GM19372 (cell line): Measurements from ENCODE around the gene HMOX2.

Experiments
- ATAC-seq: cut with Tn5 transposase; IDR thresholded peaks from one replicate; pipeline ENCODE4 v1.9.1; 2021; ENCODE audit warnings: mild to moderate bottlenecking, low read depth, moderate library complexity; ENCODE audit not compliant: unreplicated experiment

The HMOX2 gene

DNA sequence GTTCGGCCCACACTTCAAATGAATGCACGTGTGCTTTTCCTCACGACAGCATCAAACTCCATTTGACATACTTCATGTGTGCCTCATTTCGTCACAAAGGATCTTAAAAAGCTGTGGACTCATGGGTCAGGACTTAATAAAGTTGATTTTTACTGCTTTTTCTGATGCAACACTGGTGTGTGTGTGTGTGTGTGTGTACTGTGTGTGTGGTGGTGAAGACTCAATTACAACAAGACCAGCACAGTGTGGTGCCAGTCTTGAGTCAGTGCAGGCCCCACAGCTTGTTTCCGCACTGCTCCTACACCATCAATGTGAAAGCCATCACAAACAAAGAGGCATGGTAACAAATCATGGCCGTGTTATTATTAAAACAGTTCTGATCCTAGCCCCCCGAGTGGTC, 44.7 kb downstream of the HMOX2 start:
- no peak for ATAC-seq

DNA sequence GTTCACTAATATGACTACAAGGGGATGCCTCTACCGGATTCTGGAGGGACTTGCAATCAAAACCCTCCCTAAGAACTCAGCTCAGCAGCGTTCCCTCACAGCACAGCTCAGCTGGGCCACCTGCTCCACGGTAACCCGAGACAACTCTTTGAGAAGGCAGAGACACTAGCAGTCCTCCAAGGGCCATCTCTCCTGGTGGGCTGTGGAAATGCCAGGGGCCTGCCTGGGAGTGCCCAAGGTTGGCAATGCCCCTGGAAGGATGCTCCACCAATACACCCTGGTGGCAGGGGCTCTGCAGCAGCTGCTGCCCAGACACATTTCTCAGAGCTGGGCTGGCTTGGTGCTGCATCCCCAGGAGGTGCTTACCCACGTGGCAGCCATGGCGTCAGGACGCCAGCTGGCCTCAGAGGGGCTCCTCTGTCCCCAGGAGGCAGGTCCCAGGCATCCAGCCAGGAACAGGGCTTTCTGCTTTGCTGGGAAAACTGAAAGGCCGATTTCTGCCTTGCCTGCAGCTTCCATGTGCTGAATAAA, 45.9 kb downstream of the HMOX2 start:
- no peak for ATAC-seq

DNA sequence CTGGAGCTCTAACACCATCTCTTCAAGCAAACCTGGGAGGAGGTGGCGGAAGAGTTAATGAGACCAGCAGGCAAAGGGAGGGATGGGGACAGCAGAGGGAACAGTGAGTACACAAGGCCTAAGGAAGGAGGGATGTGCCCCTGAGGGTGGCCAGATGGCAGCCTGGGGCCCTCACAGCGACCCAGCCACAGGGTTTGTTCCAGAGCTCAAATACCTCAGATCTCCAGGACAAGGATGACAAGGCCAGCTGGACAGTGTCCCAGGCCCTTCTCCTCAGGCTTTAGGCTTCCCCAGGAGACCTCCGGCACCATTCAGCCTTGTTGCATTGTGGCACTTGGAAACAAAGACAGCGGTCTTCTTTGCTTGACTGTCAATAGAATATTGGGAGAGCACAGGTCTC, 47.5 kb downstream of the HMOX2 start:
- no peak for ATAC-seq

DNA sequence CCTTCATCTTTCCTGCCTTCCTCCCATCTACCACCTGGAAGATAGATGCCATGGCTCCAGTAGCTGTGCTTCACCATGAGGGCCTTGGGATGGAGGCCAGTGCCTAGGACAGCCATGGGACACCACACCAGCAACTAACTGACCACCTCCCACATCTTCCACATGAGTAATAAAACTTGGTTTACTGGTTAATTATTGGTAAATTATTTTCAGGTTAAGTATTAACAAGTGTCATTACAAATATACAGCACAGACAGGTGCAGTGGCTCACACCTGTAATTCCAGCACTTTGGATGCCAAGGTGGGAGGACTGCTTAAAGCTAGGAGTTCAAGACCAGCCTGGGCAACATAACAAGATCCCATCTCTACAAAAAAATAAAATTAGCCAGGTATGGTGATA, 48.4 kb downstream of the HMOX2 start:
- ATAC-seq, result no peak

GRCh38 chr16:4525069-4525468, 48.9 kb downstream of the HMOX2 start:
- no peak for ATAC-seq

DNA sequence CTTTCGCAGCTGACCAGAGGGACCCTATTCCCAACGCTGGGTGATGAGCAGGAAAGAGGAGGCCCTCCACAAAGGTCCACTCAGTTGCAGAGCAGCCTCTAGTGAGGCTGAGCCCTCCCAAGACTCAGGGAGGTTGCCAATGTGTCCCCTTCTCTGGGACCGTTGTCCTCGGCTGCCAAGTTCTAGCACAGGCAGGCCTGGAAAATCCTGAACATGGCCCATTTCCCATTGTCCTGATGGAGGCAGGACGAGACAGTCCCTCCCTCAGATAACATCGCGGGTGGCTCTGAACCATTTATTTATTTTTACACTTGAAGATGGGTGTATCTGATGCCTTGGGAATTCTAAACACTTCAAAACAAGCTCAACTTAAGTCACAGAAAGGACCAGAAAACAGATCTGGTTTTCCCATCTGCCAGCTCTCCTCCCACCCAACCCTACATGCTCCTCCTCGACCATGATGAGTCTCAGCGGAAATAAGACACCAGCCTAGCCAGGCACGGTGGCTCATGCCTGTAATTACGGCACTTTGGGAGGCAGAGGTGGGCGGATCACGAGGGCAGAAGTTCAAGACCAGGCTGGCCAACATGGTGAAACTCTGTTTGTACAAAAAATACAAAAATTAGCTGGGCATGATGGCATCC, 49.6 kb downstream of the HMOX2 start:
- no peak for ATAC-seq

- ATAC-seq, result no peak
Observed at GRCh38 chr16:4529085-4530060, 53.2 kb downstream of the HMOX2 start.

DNA sequence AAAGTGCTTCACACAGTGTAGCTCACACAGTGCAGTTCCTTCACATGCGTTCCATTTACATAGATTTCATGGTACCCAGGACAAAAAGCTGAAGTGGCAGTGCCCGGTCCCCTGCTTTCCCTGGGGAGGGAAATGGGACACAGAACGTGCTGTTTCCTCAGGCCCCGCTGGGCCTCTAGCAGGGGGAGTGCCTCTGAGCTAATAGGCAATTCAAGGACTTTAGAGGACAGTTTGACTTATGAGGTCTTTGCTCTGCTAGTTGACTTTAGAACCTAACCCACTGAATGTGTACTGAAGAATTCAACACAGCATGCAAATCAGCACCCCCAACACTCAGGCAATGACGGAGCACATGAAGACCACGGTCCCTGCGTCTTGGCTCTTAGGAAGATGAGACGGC, 55.6 kb downstream of the HMOX2 start:
- ATAC-seq, result no peak

DNA sequence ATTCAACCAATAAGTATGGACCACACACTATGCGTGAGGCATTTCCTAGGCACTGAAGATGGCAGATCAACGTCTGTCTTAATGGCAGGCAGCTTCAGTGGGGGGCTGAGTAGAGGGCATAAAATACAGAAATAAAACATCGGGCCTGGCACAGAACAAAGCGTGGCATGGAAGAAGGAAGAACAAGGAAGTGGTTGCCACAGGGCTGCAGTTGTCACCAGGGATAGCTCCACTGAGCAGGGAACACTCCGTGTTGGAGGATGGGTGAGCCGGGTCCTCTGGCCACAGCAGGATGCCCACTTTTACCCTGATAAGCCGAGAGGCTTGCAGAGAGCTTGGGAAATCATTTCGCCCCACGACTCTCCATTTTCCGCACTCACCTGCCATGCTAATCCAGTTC, 56.0 kb downstream of the HMOX2 start:
- ATAC-seq, result no peak

DNA sequence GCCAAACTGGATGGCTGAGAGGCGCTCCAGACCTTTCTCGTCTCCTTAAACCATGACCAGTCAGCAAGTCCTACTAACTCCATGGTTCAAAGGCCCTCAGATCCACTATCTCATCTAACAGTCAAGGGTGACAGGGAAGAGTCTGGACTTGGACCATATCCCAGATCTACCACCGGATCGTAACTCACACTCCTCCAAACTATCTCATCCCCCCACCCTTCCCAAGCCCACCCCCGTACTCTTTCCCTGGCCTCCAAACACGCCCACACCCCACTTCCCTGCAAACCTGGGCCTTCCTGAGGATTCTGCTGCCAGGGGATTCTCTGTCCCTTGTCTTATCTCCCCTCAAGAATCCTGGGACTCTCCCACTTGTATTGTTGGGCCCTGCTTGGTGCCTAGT, 57.3 kb downstream of the HMOX2 start:
- ATAC-seq, result no peak

- no peak for ATAC-seq
Observed at GRCh38 chr16:4534151-4534790, 58.1 kb downstream of the HMOX2 start.

DNA sequence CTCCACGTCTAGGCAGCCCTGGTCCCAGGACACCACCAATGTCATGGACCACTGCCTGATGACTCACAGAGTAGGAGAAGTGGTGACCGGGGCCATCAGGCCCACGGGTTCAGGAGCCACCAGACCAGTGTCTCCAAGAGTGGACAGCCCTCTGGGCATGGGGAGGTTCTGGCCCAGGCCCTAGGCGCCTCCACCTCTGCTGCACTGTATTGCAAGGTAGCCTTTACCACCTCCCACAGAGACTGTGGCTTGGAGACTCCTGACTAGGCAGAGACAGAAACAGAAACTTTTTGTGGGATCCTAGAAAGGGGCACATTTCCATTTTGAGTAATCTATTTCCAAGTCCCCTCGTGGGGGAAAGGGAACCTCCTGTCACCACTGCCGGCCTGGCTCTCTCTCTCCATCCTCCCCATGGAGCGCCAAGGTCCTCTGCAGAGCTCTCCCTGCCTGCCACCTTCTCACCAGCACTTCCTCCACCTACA, 59.5 kb downstream of the HMOX2 start:
- no peak for ATAC-seq

- no peak for ATAC-seq
Observed at GRCh38 chr16:4536391-4537106, 60.4 kb downstream of the HMOX2 start.

DNA sequence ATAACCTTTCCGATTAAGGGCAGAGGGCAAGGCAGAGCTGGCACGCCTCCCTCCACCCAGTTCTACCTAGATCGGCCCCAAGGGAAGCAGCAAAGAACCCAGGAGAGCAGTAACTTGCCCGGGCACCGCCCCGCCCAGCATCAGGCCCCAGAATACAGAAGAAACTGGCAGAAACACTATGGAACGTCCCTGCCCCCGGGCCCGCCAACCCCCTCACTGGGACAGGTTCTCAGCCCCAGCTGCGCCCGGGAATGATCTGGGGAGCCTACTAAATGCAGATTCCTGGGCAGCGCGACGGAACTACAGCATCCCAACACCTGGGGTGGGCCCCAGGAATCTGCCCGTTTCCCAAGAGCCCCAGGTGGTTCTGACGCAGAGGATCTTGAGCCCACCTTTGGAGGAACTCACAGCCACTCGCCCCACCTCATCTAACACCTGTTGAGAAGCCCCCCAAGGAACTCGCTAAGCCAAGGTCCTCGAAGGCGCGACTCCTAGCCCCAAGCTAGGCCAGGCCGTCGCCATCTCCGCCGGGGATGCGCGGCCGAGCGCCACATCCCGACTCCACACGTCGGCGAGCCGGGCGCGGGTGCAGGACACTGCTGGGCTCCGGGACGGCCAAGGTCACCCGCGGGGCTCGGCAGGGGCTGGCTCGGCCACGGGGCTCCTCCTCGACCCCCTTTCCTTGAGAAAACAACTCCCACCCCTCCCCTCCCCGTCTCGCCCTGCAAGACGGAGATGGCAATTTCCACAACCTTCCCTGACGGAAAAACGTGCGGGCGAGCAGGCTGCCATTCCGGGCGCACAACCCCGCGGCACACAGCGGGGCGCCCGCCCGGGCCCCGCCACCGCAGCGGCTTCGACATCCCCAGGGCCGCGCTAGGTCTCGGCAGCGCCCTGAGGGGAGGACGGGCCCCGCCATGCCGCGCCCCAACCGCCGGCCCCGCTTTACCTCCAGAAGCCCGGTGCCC, 61.5 kb downstream of the HMOX2 start:
- ATAC-seq, result peak; percentile 18

DNA sequence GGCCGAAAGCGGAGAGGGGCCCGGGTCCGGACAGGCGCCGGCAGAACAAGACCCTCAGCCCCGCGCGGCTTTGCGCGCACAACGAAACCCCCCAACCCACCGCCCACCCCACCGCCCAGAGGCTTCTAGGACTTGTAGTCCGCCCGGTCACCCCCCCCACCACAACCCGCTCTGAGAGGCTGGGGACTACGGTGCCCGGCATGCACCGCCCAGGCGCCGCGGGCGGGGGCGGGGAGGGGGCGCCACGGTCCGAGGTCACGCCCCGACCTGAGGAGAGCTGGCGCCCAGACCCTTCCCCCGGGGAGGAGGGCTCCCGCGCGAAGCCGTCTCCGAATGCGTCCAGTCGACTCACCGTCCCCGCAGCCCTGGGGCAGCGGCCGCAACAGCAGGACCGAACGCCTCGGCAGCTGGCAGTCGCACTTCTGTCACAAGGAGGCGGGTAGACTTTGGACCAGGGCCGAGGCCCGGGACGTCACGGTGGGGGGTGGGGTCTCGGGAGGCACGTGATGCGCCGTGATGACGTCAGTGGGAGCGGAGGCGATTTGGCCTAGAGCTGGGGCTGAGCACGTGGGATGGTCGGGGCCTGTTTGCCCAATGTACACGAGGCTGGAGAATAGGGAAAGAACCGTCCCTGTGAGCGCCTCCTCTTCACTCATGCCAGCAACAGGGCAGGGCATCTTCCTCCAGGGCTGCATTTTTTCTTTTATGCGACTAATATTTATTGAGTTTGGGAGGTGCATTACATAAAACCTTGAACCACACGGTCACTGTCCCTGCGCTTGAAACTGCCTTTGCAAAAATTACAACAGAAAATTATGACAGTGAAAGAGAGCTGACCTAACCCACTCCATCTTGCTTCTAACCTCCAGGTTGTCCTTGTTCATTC, 62.4 kb downstream of the HMOX2 start, which contains the start of gene CDIP1:
TSS of gene CDIP1 (minus strand) at position 424 of the 886 bp plus-strand sequence. CDS start 24,643 bp downstream, outside the sequence.
- peak; percentile 76 for ATAC-seq

GRCh38 chr16:4539716-4540284, 63.6 kb downstream of the HMOX2 start:
- ATAC-seq, result no peak

DNA sequence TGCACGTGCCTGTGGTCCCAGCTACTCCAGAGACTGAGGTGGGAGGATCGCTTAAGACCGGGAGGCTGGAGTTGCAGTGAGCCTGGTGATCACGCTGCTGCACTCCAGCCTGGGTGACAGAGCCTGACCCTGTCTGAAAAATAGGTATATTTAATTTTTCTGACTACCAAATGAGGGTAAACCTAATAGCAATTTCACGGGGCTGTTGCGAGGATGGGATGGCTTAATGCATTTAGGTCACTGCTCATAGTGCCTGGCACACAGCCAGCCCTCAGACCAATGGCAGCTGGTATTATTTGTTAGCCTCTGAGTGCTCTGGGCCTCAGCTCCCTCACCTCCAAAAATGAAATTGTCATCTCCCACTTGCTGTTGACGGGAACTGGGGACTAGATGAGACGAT, 68.3 kb downstream of the HMOX2 start:
- no peak for ATAC-seq

DNA sequence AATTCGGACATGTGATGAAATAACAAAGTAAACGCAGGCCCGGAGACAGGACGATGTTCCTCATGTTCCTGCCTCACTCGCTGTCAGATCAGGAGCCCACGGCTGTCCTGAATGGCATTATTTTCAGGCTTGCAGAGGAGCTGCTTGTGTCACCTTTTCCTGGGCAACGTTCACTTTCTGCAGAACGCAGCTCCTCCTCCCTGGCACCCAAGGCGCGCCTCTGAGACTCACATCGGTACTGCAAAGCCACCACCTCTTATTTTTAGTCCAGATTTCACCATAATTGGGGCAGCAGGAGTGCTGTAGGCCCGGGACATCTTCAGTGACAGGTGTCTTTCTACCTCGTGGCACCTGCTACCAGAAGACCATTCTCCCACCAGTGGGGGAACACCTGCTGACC, 71.9 kb downstream of the HMOX2 start:
- ATAC-seq, result no peak
